GM12878 (cell line): ENCODE measurements around the gene JADE3. TPM values are rescaled to one million over a fixed set of nuclear protein-coding genes. Genes with fewer than 3 reads are reported as not detected.
A peak's percentile ranks its signal among the peaks of the same experiment; 100 is the strongest.

Experiments
- ATAC-seq: fragments of 200-7000 bp; cut with Tn5 transposase; 3 replicates; pipeline ENCODE4 v1.9.1; 2020; ENCODE audit warnings: mild to moderate bottlenecking, moderate library complexity
- BruUV-seq: library from RNA; stranded (reverse); fragments of 400-500 nt; replicated peaks from 2 replicates; lab custom pipeline; 2021; lab: Mats Ljungman, UMichigan
- CTCF ChIA-PET: fragments of 300-600 bp; sonication (Branson Sonifier 250); formaldehyde crosslinking; extraction: SDS; loops from one replicate; lab custom pipeline; 2021; ENCODE audit warnings: inconsistent platforms; lab: Yijun Ruan, JAX
- POLR2A ChIA-PET: fragments of 350-600 bp; formaldehyde crosslinking; extraction: SDS; loops from one replicate; lab custom pipeline; 2021; ENCODE audit warnings: inconsistent platforms; lab: Charles Lee
- RAD21 ChIA-PET: fragments of 300-600 bp; sonication (Branson Sonifier 250); formaldehyde crosslinking; loops from one replicate; lab custom pipeline; 2023; ENCODE audit warnings: antibody characterized with exemption; ENCODE audit not compliant: unreplicated experiment; lab: Charles Lee
- SMC1A ChIA-PET: fragments of 300-600 bp; sonication (Branson Sonifier 250); formaldehyde crosslinking; loops from one replicate; lab custom pipeline; 2023; ENCODE audit not compliant: unreplicated experiment, uncharacterized antibody; lab: Charles Lee
- DNase-seq: peaks from one replicate; pipeline ENCODE4 v3.0.0-alpha.2; 2011; ENCODE audit warnings: low read depth, low spot score
- FAIRE-seq: peaks from 3 replicates; lab custom pipeline; 2011; peaks lifted over from hg19 to GRCh38; lab: Jason Lieb, UNC
- H2AFZ ChIP-seq: 2 replicates; pipeline ENCODE4 v1.6.0; 2011; ENCODE audit warnings: low read depth, low read length, control low read depth; ENCODE audit not compliant: control insufficient read depth
- H3K27ac ChIP-seq: 2 replicates; pipeline ENCODE4 v1.5.1; 2011; ENCODE audit warnings: control low read depth; ENCODE audit not compliant: control insufficient read depth, insufficient read depth
- H3K27me3 ChIP-seq, 2 experiments: replicated peaks in 1 of 2; 2 replicates each; pipeline versions ENCODE4 v1.6.0 to v1.6.1; 2011; ENCODE audit warnings: low read length in 1 of 2; ENCODE audit not compliant: control insufficient read depth in 2 of 2, insufficient read depth in 2 of 2
- H3K36me3 ChIP-seq, 2 experiments: 2 replicates each; pipeline ENCODE4 v1.5.1; 2011; ENCODE audit warnings: low read length in 1 of 2; ENCODE audit not compliant: control insufficient read depth in 2 of 2, insufficient read depth in 2 of 2
- H3K4me1 ChIP-seq: 2 replicates; pipeline ENCODE4 v1.6.1; 2011; ENCODE audit warnings: mild to moderate bottlenecking, low read length, moderate library complexity, mixed read lengths; ENCODE audit not compliant: control insufficient read depth, insufficient read depth
- H3K4me2 ChIP-seq: 2 replicates; pipeline ENCODE4 v1.6.0; 2011; ENCODE audit warnings: control low read depth; ENCODE audit not compliant: control insufficient read depth, insufficient read depth
- H3K4me3 ChIP-seq: fragments of 200-600 bp; sonication (generic); 2 replicates; pipeline ENCODE4 v1.5.1; 2016
- H3K79me2 ChIP-seq: 2 replicates; pipeline ENCODE4 v1.6.0; 2011; ENCODE audit warnings: low read length; ENCODE audit not compliant: control insufficient read depth, insufficient read depth
- H3K9ac ChIP-seq: 2 replicates; pipeline ENCODE4 v1.8.0; 2011; ENCODE audit warnings: low read length, control low read depth, mixed read lengths; ENCODE audit not compliant: control insufficient read depth, insufficient read depth
- H3K9me3 ChIP-seq: replicated peaks from 3 replicates; pipeline ENCODE4 v1.5.1; 2011; ENCODE audit warnings: mild to moderate bottlenecking, low read length; ENCODE audit not compliant: control insufficient read depth, insufficient read depth
- H4K20me1 ChIP-seq: 2 replicates; pipeline ENCODE4 v1.6.0; 2011; ENCODE audit not compliant: control insufficient read depth, insufficient read depth
- BACH1 ChIP-seq: fragments of 450-650 bp; IDR thresholded peaks from 2 replicates; pipeline ENCODE4 v1.6.1; 2017; ENCODE audit warnings: mild to moderate bottlenecking, borderline replicate concordance
- E2F8 ChIP-seq: fragments of 450-650 bp; IDR thresholded peaks from 2 replicates; pipeline ENCODE4 v1.6.1; 2018; ENCODE audit warnings: mild to moderate bottlenecking, low read depth, moderate library complexity; ENCODE audit not compliant: partially characterized antibody
- FOXK2 ChIP-seq: fragments of 450-650 bp; IDR thresholded peaks from 2 replicates; pipeline ENCODE4 v1.6.1; 2017; ENCODE audit warnings: mild to moderate bottlenecking, moderate library complexity
- HDAC6 ChIP-seq: fragments of 200-600 bp; sonication (generic); IDR thresholded peaks from one replicate; pipeline ENCODE4 v1.8.0; 2017; ENCODE audit warnings: antibody characterized with exemption; ENCODE audit not compliant: unreplicated experiment
- HSF1 ChIP-seq: fragments of 150-350 bp; IDR thresholded peaks from 2 replicates; pipeline ENCODE4 v1.6.1; 2014; ENCODE audit warnings: mild to moderate bottlenecking, low read depth, low read length
- MEF2A ChIP-seq: IDR thresholded peaks from 2 replicates; pipeline ENCODE4 v1.6.1; 2011; ENCODE audit warnings: low read depth, mild to moderate bottlenecking, low read length, moderate library complexity; ENCODE audit not compliant: insufficient read depth
- NFXL1 ChIP-seq: fragments of 450-650 bp; IDR thresholded peaks from 2 replicates; pipeline ENCODE4 v1.6.1; 2017; ENCODE audit warnings: antibody characterized with exemption, mild to moderate bottlenecking, borderline replicate concordance
- NRF1 ChIP-seq: conservative IDR thresholded peaks from 2 replicates; pipeline ENCODE4 v1.6.1; 2011; ENCODE audit warnings: mild to moderate bottlenecking, low read depth, low read length, improper control_type of control experiment
- RAD51 ChIP-seq: fragments of 450-650 bp; IDR thresholded peaks from 2 replicates; pipeline ENCODE4 v1.6.1; 2016; ENCODE audit warnings: moderate library complexity, mild to moderate bottlenecking, inconsistent platforms
- SP1 ChIP-seq: IDR thresholded peaks from one replicate; pipeline ENCODE4 v1.6.1; 2011; ENCODE audit warnings: low read depth, low read length
- SUZ12 ChIP-seq: fragments of 200-600 bp; sonication (generic); IDR thresholded peaks from one replicate; pipeline ENCODE4 v1.6.1; 2018; ENCODE audit warnings: antibody characterized with exemption, mild to moderate bottlenecking; ENCODE audit not compliant: unreplicated experiment
- USF1 ChIP-seq: IDR thresholded peaks from 2 replicates; pipeline ENCODE4 v1.6.1; 2011; ENCODE audit warnings: borderline replicate concordance, low read depth, mild to moderate bottlenecking, moderate library complexity, mixed read lengths, low read length; ENCODE audit not compliant: insufficient read depth; ENCODE audit errors: extremely low read length
- WGBS: methylation state at CpG from one replicate; pipeline ENCODE4 v1.1.6; 2016; ENCODE audit warnings: low lambda C conversion rate; ENCODE audit not compliant: insufficient replicate concordance, insufficient coverage; ENCODE audit errors: missing lambda C conversion rate; 5-methylcytosine and 5-hydroxymethylcytosine counted together
- in situ Hi-C: fragments of 300-500 bp; cut with MboI; formaldehyde crosslinking; loops from 9 replicates; pipeline ENCODE4 v1.14.3; 2018; ENCODE audit warnings: mixed read lengths
- intact Hi-C: fragments of 100-400 bp; cut with micrococcal nuclease; formaldehyde crosslinking; loops from one replicate; pipeline ENCODE4 v1.14.2; 2022; ENCODE audit not compliant: unreplicated experiment
- polyA plus RNA-seq, 11 experiments: library from polyadenylated mRNA; depleted of rRNA in 4 of 11; unstranded in 6 of 11; stranded (reverse) in 5 of 11; fragments of >200 nt; fragmentation: Nextera tagmentation in 4 of 11; fragmentation: Illumina TruSeq in 1 of 11; extraction: Ambion mirVana in 4 of 11; extraction: Trizol in 1 of 11; gene quantifications; 1 replicate in 1 of 11; 2 replicates in 10 of 11; pipeline versions ENCODE4 v1.2.1 to v1.2.3, GENCODE V29; 2011 to 2016; ENCODE audit warnings: inconsistent platforms in 2 of 11, missing spikeins in 2 of 11, low read depth in 1 of 11
- total RNA-seq, 4 experiments: library from RNA; depleted of rRNA in 3 of 4; stranded (reverse); fragments of >200 nt in 3 of 4; fragmentation: Illumina TruSeq in 1 of 4; extraction: Trizol in 1 of 4; gene quantifications; 2 replicates each; pipeline versions ENCODE4 v1.2.1 to v1.2.3, GENCODE V29; 2013 to 2021

JADE3 gene
- total and polyA plus RNA-seq, 10 of the 15 experiments (the other 5 are each of a cell fraction or from before 2014, with no cell fraction given), result 0.06 to 13.0 (median 0.65) TPM

GRCh38 chrX:46920235-46920634, 8.0 kb downstream of the JADE3 start:
- WGBS, result 28% methylated on average over 4 of the region's 4 CpGs
- CTCF ChIA-PET, result no interaction called here
- no peak for ATAC-seq

GRCh38 chrX:46922611-46923010, 10.4 kb downstream of the JADE3 start:
- ATAC-seq (no peak), FAIRE-seq (no peak), DNase-seq (no peak)
- ChIA-PET POLR2A (no interaction called here), CTCF (no interaction called here), RAD21 (no interaction called here), SMC1A (interaction anchor here (0.6 kb wide), 1 partner anchor 20 kb away, joined by 3 read pairs; no protein-coding TSS in a partner anchor)
- Histone ChIP-seq H3K36me3 (no peaks in the 10 kb centered on the region), H4K20me1 (no peaks in the 10 kb centered on the region), H3K4me2 (no peak overlapping the region), H2AFZ (no peak overlapping the region), H3K9ac (no peak overlapping the region), H3K4me3 (no peak overlapping the region), H3K27ac (no peak overlapping the region), H3K9me3 (peaks cover 5% of the 10 kb centered on the region; the same call in 2 of the 3 replicates), H3K79me2 (no peaks in the 10 kb centered on the region), H3K27me3 (no peaks in the 10 kb centered on the region; a peak in 1 of 4 replicates), H3K4me1 (no peaks in the 10 kb centered on the region)
- no TSS peak for BruUV-seq
- 16% methylated on average over 1 of the region's 1 CpG for WGBS
- intact Hi-C loops (no loop called here), in situ Hi-C loops (no loop called here)
- TF ChIP-seq MEF2A (no peak), E2F8 (no peak), HDAC6 (no peak), SP1 (no peak), USF1 (no peak), HSF1 (no peak), NRF1 (no peak), RAD51 (no peak)

More at GRCh38 chrX:46920235-46920634, 8.0 kb downstream of the JADE3 start:
- Histone ChIP-seq H4K20me1 (no peaks in the 10 kb centered on the region), H3K27me3 (no peaks in the 10 kb centered on the region; a peak in 2 of 4 replicates)
- no peak for TF ChIP-seq BACH1
- TF ChIP-seq SUZ12, result no peak
- TF ChIP-seq NFXL1, result no peak
- TF ChIP-seq FOXK2, result no peak
- TF ChIP-seq, all 136 proteins: peak for 0
- Histone ChIP-seq H3K9ac (no peak overlapping the region), H3K36me3 (no peaks in the 10 kb centered on the region), H2AFZ (no peak overlapping the region), H3K27ac (no peak overlapping the region), H3K4me1 (no peaks in the 10 kb centered on the region), H3K4me2 (no peak overlapping the region), H3K79me2 (no peaks in the 10 kb centered on the region), H3K4me3 (no peak overlapping the region), H3K9me3 (peaks cover 5% of the 10 kb centered on the region; the same call in 2 of the 3 replicates)
- DNase-seq (no peak), FAIRE-seq (peak; percentile 38)
- BruUV-seq, result no TSS peak
- RAD21 ChIA-PET, result no interaction called here
- in situ Hi-C loops, result no loop called here
- POLR2A ChIA-PET, result no interaction called here
- intact Hi-C loops, result no loop called here
- SMC1A ChIA-PET, result interaction anchor here (1.1 kb wide), 1 partner anchor 10 kb away, joined by 3 read pairs; no protein-coding TSS in a partner anchor
